WTC11 (cell line): Measurements from ENCODE around the gene DUSP5.

Experiments
- ELF4 ChIP-seq: sonication (generic); formaldehyde crosslinking; IDR thresholded peaks from 2 replicates; pipeline ENCODE4 v1.8.1; 2022; ENCODE audit warnings: low read depth, mild to moderate bottlenecking, moderate library complexity, missing genetic modification reagents
- HMGA2 ChIP-seq: fragments of 250-450 bp; sonication (Bioruptor Pico); IDR thresholded peaks from 2 replicates; pipeline ENCODE4 v1.4.0; 2021; ENCODE audit warnings: mild to moderate bottlenecking, moderate library complexity
- NFYB ChIP-seq: sonication (generic); formaldehyde crosslinking; conservative IDR thresholded peaks from 2 replicates; pipeline ENCODE4 v1.8.0; 2022; ENCODE audit warnings: low read depth, missing genetic modification reagents
- OVOL2 ChIP-seq: fragments of 250-450 bp; sonication (Bioruptor Pico); IDR thresholded peaks from 2 replicates; pipeline ENCODE4 v1.9.0; 2021; ENCODE audit warnings: mild to moderate bottlenecking, borderline replicate concordance
- TCF7 ChIP-seq: sonication (generic); formaldehyde crosslinking; IDR thresholded peaks from 2 replicates; pipeline ENCODE4 v1.8.0; 2022; ENCODE audit warnings: mild to moderate bottlenecking, low read depth, missing genetic modification reagents, moderate library complexity
- TEAD1 ChIP-seq: sonication (generic); formaldehyde crosslinking; IDR thresholded peaks from 2 replicates; pipeline ENCODE4 v1.8.0; 2022; ENCODE audit warnings: mild to moderate bottlenecking, missing genetic modification reagents
- TEAD4 ChIP-seq: sonication (generic); formaldehyde crosslinking; IDR thresholded peaks from 2 replicates; pipeline ENCODE4 v1.8.0; 2022; ENCODE audit warnings: mild to moderate bottlenecking, missing genetic modification reagents
- ZNF232 ChIP-seq: sonication (generic); formaldehyde crosslinking; IDR thresholded peaks from 2 replicates; pipeline ENCODE4 v1.8.0; 2022; ENCODE audit warnings: mild to moderate bottlenecking, missing genetic modification reagents
- TF ChIP-seq, protein P1 (sequence below): fragments of 250-450 bp; sonication (Bioruptor Pico); IDR thresholded peaks from 2 replicates; pipeline ENCODE4 v2.1.2; 2022; ENCODE audit warnings: mild to moderate bottlenecking, moderate library complexity
- TF ChIP-seq, protein P2 (sequence below): fragments of 200-600 bp; IDR thresholded peaks from 2 replicates; pipeline ENCODE4 v1.8.0; 2022; ENCODE audit warnings: antibody characterized with exemption
- TF ChIP-seq, protein P3 (sequence below): sonication (generic); formaldehyde crosslinking; conservative IDR thresholded peaks from 2 replicates; pipeline ENCODE4 v1.8.1; 2022; ENCODE audit warnings: mild to moderate bottlenecking, missing genetic modification reagents

DNA sequence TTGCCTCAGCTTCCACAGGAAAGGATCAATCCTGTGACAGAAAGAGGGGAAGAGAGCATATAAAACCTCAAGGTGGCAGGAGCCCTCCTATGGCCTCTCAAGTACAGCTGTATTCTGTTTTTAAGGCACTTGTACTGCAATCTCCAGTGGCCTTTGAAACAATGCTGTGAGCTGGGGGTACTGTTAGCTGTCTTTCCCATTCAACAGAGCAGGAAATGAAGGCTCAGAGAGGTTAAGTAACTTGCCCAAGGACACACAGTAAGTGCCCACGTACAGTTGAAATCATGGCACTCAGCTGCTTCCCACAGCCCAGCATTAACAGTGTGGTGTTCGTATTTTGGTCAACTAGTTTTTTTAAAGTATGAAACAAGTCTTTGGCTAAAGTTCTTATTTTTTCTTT lies 34.0 kb downstream of the DUSP5 start:
- TF ChIP-seq TCF7 (CRISPR knock-in tag) (no peak), TEAD4 (no peak), HMGA2 (no peak), ZNF232 (CRISPR knock-in tag) (no peak), ELF4 (CRISPR knock-in tag) (no peak), TEAD1 (CRISPR knock-in tag) (no peak), NFYB (no peak), OVOL2 (CRISPR knock-in tag) (no peak)
- TF ChIP-seq, protein P1, sequence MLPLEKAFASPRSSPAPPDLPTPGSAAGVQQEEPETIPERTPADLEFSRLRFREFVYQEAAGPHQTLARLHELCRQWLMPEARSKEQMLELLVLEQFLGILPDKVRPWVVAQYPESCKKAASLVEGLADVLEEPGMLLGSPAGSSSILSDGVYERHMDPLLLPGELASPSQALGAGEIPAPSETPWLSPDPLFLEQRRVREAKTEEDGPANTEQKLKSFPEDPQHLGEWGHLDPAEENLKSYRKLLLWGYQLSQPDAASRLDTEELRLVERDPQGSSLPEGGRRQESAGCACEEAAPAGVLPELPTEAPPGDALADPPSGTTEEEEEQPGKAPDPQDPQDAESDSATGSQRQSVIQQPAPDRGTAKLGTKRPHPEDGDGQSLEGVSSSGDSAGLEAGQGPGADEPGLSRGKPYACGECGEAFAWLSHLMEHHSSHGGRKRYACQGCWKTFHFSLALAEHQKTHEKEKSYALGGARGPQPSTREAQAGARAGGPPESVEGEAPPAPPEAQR (CRISPR knock-in tag) = no peak
- TF ChIP-seq, protein P2, sequence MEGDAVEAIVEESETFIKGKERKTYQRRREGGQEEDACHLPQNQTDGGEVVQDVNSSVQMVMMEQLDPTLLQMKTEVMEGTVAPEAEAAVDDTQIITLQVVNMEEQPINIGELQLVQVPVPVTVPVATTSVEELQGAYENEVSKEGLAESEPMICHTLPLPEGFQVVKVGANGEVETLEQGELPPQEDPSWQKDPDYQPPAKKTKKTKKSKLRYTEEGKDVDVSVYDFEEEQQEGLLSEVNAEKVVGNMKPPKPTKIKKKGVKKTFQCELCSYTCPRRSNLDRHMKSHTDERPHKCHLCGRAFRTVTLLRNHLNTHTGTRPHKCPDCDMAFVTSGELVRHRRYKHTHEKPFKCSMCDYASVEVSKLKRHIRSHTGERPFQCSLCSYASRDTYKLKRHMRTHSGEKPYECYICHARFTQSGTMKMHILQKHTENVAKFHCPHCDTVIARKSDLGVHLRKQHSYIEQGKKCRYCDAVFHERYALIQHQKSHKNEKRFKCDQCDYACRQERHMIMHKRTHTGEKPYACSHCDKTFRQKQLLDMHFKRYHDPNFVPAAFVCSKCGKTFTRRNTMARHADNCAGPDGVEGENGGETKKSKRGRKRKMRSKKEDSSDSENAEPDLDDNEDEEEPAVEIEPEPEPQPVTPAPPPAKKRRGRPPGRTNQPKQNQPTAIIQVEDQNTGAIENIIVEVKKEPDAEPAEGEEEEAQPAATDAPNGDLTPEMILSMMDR = no peak
- TF ChIP-seq, protein P3, sequence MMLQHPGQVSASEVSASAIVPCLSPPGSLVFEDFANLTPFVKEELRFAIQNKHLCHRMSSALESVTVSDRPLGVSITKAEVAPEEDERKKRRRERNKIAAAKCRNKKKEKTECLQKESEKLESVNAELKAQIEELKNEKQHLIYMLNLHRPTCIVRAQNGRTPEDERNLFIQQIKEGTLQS (CRISPR knock-in tag) = no peak
